ENCODE measurements around the gene NR1H4. TPM values are rescaled to one million over a fixed set of nuclear protein-coding genes. Genes with fewer than 3 reads are reported as not detected.
"Not testable (repeated sequence)": the region's sequence is repeated elsewhere in the genome, so short reads cannot be mapped to it uniquely, and the experiment has no call there.

The NR1H4 gene
- total and polyA plus RNA-seq, 4 donors = 3.8 TPM; not detected in 3

DNA sequence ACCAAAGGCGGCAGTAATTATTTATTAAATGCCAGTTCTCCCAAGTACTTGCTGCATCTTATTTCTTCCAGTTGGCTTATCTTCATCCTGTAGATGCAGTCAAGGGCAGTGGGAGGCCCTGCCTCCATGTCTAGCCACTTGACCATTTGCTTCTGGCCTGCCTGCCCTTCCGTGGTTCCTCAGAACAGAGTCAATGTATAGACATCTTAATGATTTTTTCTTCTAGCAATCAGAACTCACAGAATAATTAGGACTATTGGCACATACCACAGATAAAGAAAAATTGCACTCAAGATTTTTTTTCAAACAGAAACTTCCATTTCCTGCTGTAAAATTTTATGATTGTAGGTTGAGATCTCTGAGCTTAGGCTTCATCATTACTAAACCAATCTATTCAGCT, 20.9 kb downstream of the NR1H4 start:
- WGBS, 2 donors = 91 to 96% methylated on average over 2 of the region's 2 CpGs
- DNase-seq = no peak
- H3K27me3 ChIP-seq (ENCODE audit: control insufficient read depth in 1 of 2, insufficient read depth in 2 of 2, low read length in 1 of 2) = no peaks in the 10 kb centered on the region
- H3K4me3 ChIP-seq (ENCODE audit: low read length in 2 of 2) = no peak overlapping the region
- H3K27ac ChIP-seq (ENCODE audit: low read depth in 1 of 2, low read length in 2 of 2) = no peak overlapping the region
- intact Hi-C loops (cut with DNase I) = no loop called here
- H3K9me3 ChIP-seq (ENCODE audit: control insufficient read depth, low read length) = no peaks in the 10 kb centered on the region
- no peak for ATAC-seq (ENCODE audit: low FRiP score)
- H3K4me1 ChIP-seq (ENCODE audit: control insufficient read depth in 1 of 2, insufficient read depth in 2 of 2, low read length in 2 of 2) = no peaks in the 10 kb centered on the region
- H3K36me3 ChIP-seq (ENCODE audit: control insufficient read depth in 1 of 2, insufficient read depth in 2 of 2, low read length in 1 of 2) = no peaks in the 10 kb centered on the region

DNA sequence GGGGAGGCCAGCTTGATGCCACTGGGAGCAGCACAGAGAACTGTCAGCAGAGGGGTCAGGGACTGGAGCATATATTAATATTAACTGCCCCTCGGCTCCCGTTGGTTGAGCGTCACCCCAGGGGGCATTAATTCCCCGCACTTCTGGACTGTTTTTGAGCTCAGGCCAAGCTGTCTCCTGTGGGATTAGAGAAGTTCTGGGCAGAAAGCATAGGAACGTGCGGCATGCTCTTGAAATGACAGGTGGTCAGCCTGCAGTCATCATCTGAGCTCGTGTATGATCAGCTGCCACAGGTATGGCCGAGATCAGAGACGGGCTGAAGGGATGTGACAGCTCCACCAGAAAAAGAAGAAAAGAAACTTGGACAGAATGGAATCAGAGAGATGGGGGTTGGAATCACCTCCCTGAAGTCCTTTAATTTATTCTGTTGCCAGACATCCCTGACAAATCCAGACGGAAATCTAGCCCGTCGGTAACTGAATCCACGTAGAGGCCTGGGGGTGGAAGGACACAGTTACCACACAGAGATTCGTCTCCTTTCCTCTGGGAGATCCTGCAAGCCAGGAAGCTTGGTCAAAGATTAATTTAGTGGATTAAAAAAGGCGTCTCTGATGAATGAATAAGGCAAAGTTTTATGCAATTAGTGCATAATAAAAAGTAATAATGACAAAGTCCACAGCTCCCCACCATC, 23.6 kb downstream of the NR1H4 start:
- Histone ChIP-seq H3K36me3 (ENCODE audit: control insufficient read depth in 1 of 2, insufficient read depth in 2 of 2, low read length in 1 of 2) (no peaks in the 10 kb centered on the region), H3K27me3 (ENCODE audit: control insufficient read depth in 1 of 2, insufficient read depth in 2 of 2, low read length in 1 of 2) (no peaks in the 10 kb centered on the region), H3K9me3 (ENCODE audit: control insufficient read depth, low read length) (no peaks in the 10 kb centered on the region), H3K27ac (ENCODE audit: low read depth in 1 of 2, low read length in 2 of 2) (no peak overlapping the region), H3K4me3 (ENCODE audit: low read length in 2 of 2) (no peak overlapping the region), H3K4me1 (ENCODE audit: control insufficient read depth in 1 of 2, insufficient read depth in 2 of 2, low read length in 2 of 2) (no peaks in the 10 kb centered on the region)
- intact Hi-C loops (cut with DNase I) = no loop called here
- no peak for ATAC-seq (ENCODE audit: low FRiP score)
- DNase-seq = no peak
- 76 to 78% methylated on average over 15 of the region's 15 CpGs for whole genome bisulfite sequencing, 2 donors

DNA sequence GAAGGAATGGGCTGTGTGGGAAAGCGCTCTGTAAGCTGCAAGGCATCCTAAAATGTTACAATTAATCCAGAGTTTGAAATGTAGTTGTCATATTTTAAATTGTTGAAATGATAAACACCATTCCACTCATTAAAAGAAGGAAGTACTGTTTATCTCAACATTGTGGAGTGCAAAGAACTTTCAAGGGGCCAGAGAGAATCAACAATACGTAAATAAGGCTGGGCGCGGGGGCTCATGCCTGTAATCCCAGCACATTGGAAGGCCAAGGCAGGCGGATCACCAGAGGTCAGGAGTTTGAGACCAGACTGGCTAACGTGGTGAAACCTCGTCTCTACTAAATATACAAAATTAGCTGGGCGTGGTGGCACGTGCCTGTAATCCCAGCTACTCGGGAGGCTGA, 24.5 kb downstream of the NR1H4 start:
- Histone ChIP-seq H3K27me3 (ENCODE audit: control insufficient read depth in 1 of 2, insufficient read depth in 2 of 2, low read length in 1 of 2) (no peaks in the 10 kb centered on the region), H3K36me3 (ENCODE audit: control insufficient read depth in 1 of 2, insufficient read depth in 2 of 2, low read length in 1 of 2) (no peaks in the 10 kb centered on the region), H3K9me3 (ENCODE audit: control insufficient read depth, low read length) (no peaks in the 10 kb centered on the region), H3K4me3 (ENCODE audit: low read length in 2 of 2) (no peak overlapping the region), H3K27ac (ENCODE audit: low read depth in 1 of 2, low read length in 2 of 2) (no peak overlapping the region), H3K4me1 (ENCODE audit: control insufficient read depth in 1 of 2, insufficient read depth in 2 of 2, low read length in 2 of 2) (no peaks in the 10 kb centered on the region)
- DNase-seq (no peak), ATAC-seq (ENCODE audit: low FRiP score) (no peak)
- intact Hi-C loops (cut with DNase I) = no loop called here
- 92% methylated on average over 10 of the region's 10 CpGs for WGBS, 2 donors

DNA sequence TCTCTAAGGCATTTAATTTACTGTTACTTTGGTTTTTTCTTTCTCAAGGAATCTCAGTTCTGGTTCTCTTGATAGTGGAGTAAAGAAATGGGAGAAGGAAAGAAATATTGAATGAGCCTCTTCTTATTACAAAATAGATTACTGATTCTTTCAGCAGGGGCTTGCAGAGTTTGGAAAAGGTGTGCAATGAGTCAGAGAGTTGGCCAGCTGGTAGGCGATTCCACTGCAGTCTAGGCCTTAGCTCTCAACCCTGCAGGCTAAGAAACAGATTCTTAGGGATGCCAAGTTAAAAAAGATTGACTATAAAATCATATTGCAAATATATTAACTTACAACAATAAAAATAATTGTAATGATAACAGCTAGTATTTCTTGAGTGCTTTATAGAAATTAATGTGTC, 25.8 kb downstream of the NR1H4 start:
- ATAC-seq (ENCODE audit: low FRiP score) = no peak
- 82 to 93% methylated on average over 1 of the region's 1 CpG for WGBS, 2 donors
- intact Hi-C loops (cut with DNase I) = no loop called here

DNA sequence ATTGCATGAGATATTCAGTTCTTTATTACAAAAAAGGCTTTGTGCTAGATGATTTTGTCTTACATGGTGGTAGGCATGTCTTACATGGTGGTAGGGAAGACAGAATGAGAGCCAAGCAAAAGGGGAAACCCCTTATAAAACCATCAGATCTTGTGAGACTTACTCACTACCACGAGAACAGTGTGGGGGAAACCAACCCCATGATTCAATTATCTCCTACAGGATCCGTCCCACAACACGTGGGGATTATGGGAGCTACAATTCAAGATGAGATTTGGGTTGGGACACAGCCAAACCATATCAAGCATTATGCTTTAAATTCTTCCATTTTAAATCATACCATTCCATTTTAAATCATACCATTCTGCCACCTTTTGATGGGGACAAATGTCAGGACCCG, 29.1 kb downstream of the NR1H4 start:
- H3K4me3 ChIP-seq (ENCODE audit: low read length in 2 of 2); H3K27ac ChIP-seq (ENCODE audit: low read depth in 1 of 2, low read length in 2 of 2); H3K36me3 ChIP-seq (ENCODE audit: control insufficient read depth in 1 of 2, insufficient read depth in 2 of 2, low read length in 1 of 2); H3K9me3 ChIP-seq (ENCODE audit: control insufficient read depth, low read length); DNase-seq; H3K4me1 ChIP-seq (ENCODE audit: control insufficient read depth in 1 of 2, insufficient read depth in 2 of 2, low read length in 2 of 2); intact Hi-C loops (cut with DNase I); H3K27me3 ChIP-seq (ENCODE audit: control insufficient read depth in 1 of 2, insufficient read depth in 2 of 2, low read length in 1 of 2); ATAC-seq (ENCODE audit: low FRiP score): not testable (repeated sequence)
- WGBS, 2 donors = 68 to 81% methylated on average over 4 of the region's 4 CpGs

More for the DNA sequence above, 25.8 kb downstream of the NR1H4 start:
- Histone ChIP-seq H3K27ac (ENCODE audit: low read depth in 1 of 2, low read length in 2 of 2) (no peak overlapping the region), H3K36me3 (ENCODE audit: control insufficient read depth in 1 of 2, insufficient read depth in 2 of 2, low read length in 1 of 2) (no peaks in the 10 kb centered on the region), H3K27me3 (ENCODE audit: control insufficient read depth in 1 of 2, insufficient read depth in 2 of 2, low read length in 1 of 2) (no peaks in the 10 kb centered on the region), H3K9me3 (ENCODE audit: control insufficient read depth, low read length) (no peaks in the 10 kb centered on the region), H3K4me1 (ENCODE audit: control insufficient read depth in 1 of 2, insufficient read depth in 2 of 2, low read length in 2 of 2) (no peaks in the 10 kb centered on the region), H3K4me3 (ENCODE audit: low read length in 2 of 2) (no peak overlapping the region)
- no peak for DNase-seq

DNA sequence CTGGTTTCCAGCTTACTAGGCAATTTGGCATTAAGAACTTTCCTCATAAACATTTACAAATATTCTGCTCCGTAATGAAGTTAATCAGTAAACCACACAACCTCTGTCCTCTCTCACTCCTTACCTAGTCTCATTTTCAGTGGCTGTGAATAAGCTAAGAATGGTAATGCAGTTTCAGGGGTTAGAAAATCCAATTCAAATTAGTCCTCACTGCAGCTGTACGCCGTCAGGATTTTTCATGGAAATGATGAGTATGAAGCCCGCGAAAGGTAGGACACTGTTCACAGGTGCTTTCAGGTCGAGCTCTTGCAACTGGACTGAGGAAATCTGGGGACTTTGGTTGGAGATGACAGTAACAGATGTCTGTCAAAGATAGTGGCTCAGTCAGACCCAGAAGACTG, 29.6 kb downstream of the NR1H4 start:
- no peak overlapping the region for H3K4me3 ChIP-seq (ENCODE audit: low read length in 2 of 2)
- no peak overlapping the region for H3K27ac ChIP-seq (ENCODE audit: low read depth in 1 of 2, low read length in 2 of 2)
- no peaks in the 10 kb centered on the region for H3K36me3 ChIP-seq (ENCODE audit: control insufficient read depth in 1 of 2, insufficient read depth in 2 of 2, low read length in 1 of 2)
- no peaks in the 10 kb centered on the region for H3K9me3 ChIP-seq (ENCODE audit: control insufficient read depth, low read length)
- no peaks in the 10 kb centered on the region for H3K4me1 ChIP-seq (ENCODE audit: control insufficient read depth in 1 of 2, insufficient read depth in 2 of 2, low read length in 2 of 2)
- 89 to 90% methylated on average over 6 of the region's 6 CpGs for WGBS, 2 donors
- intact Hi-C loops (cut with DNase I) = no loop called here
- no peaks in the 10 kb centered on the region for H3K27me3 ChIP-seq (ENCODE audit: control insufficient read depth in 1 of 2, insufficient read depth in 2 of 2, low read length in 1 of 2)
- no peak for ATAC-seq (ENCODE audit: low FRiP score)
- no peak for DNase-seq

DNA sequence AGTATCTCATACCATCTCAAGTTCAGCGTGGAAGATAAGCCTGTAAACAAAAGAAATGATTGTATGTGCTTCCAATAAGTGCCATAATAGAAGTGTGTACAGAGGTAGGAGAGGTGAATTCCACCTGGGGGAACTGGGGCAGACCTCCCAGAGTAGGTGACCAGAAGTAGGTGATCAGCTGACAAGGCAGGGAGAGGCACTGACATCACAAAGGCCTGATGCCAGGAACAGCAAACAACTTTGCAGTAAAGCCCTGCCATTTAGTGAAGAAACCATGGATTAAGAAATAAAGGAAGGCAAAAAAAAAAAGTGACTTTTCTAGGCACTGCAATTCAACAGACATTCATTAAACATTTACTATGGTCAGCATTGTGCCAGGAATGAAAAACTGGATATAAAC, 31.1 kb downstream of the NR1H4 start:
- Histone ChIP-seq H3K4me3 (ENCODE audit: low read length in 2 of 2) (no peak overlapping the region), H3K36me3 (ENCODE audit: control insufficient read depth in 1 of 2, insufficient read depth in 2 of 2, low read length in 1 of 2) (no peaks in the 10 kb centered on the region), H3K27ac (ENCODE audit: low read depth in 1 of 2, low read length in 2 of 2) (no peak overlapping the region), H3K27me3 (ENCODE audit: control insufficient read depth in 1 of 2, insufficient read depth in 2 of 2, low read length in 1 of 2) (no peaks in the 10 kb centered on the region), H3K4me1 (ENCODE audit: control insufficient read depth in 1 of 2, insufficient read depth in 2 of 2, low read length in 2 of 2) (no peaks in the 10 kb centered on the region), H3K9me3 (ENCODE audit: control insufficient read depth, low read length) (no peaks in the 10 kb centered on the region)
- intact Hi-C loops (cut with DNase I) = no loop called here
- ATAC-seq (ENCODE audit: low FRiP score) = no peak
- WGBS, 2 donors = 83 to 93% methylated on average over 1 of the region's 1 CpG
- no peak for DNase-seq

DNA sequence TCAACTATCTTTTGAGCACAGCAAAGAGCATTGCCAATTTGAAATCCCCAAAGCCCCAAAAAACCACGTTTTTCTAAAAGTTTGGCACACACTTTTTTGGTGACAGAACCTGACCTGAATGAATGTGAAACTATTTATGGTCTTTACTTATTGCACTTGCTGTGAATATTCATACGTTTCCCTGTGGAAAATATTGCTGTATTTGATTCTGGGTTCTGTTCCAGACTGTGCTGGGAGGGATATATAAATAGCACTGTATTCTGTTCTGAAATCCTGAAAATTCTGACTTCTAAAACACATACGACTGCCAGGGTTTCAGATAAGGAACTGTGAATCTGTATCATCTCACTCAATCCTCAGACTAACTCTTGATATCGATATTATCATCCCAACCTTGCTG, 35.1 kb downstream of the NR1H4 start:
- no peaks in the 10 kb centered on the region for H3K36me3 ChIP-seq (ENCODE audit: control insufficient read depth in 1 of 2, insufficient read depth in 2 of 2, low read length in 1 of 2)
- no peaks in the 10 kb centered on the region for H3K4me1 ChIP-seq (ENCODE audit: control insufficient read depth in 1 of 2, insufficient read depth in 2 of 2, low read length in 2 of 2)
- no peaks in the 10 kb centered on the region for H3K9me3 ChIP-seq (ENCODE audit: control insufficient read depth, low read length)
- no peaks in the 10 kb centered on the region for H3K27me3 ChIP-seq (ENCODE audit: control insufficient read depth in 1 of 2, insufficient read depth in 2 of 2, low read length in 1 of 2)
- intact Hi-C loops (cut with DNase I) = no loop called here
- DNase-seq = no peak
- ATAC-seq (ENCODE audit: low FRiP score) = no peak
- no peak overlapping the region for H3K4me3 ChIP-seq (ENCODE audit: low read length in 2 of 2)
- WGBS, 2 donors = 14 to 23% methylated on average over 4 of the region's 4 CpGs
- no peak overlapping the region for H3K27ac ChIP-seq (ENCODE audit: low read depth in 1 of 2, low read length in 2 of 2)

DNA sequence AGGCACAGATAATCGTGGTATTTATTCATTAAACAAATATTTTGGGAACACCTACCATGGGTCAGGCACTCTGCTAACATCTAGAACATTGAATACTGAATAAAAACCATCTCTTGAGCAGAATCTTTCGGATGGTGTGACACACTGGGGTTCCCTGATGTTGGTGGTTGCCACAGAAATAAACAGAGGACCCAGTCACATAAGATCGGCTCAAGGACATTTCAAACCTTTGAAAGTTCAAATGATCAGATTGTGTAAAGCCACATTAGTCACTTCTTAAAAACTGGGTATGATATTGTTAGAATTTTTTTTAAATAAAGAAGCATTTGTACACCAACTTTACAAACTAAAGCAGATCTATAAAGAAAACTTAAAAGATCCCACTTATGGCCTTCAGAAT, 39.0 kb downstream of the NR1H4 start:
- intact Hi-C loops (cut with DNase I) = no loop called here
- no peak overlapping the region for H3K4me3 ChIP-seq (ENCODE audit: low read length in 2 of 2)
- no peak for ATAC-seq (ENCODE audit: low FRiP score)
- no peak overlapping the region for H3K27ac ChIP-seq (ENCODE audit: low read depth in 1 of 2, low read length in 2 of 2)
- no peaks in the 10 kb centered on the region for H3K27me3 ChIP-seq (ENCODE audit: control insufficient read depth in 1 of 2, insufficient read depth in 2 of 2, low read length in 1 of 2)
- no peak for DNase-seq
- no peaks in the 10 kb centered on the region for H3K4me1 ChIP-seq (ENCODE audit: control insufficient read depth in 1 of 2, insufficient read depth in 2 of 2, low read length in 2 of 2)
- 75 to 76% methylated on average over 3 of the region's 3 CpGs for WGBS, 2 donors
- H3K9me3 ChIP-seq (ENCODE audit: control insufficient read depth, low read length) = no peaks in the 10 kb centered on the region
- no peaks in the 10 kb centered on the region for H3K36me3 ChIP-seq (ENCODE audit: control insufficient read depth in 1 of 2, insufficient read depth in 2 of 2, low read length in 1 of 2)
